Endothelial cell of umbilical vein (primary cell): Measurements from ENCODE around the gene WFIKKN2. TPM values are rescaled to one million over a fixed set of nuclear protein-coding genes. Genes with fewer than 3 reads are reported as not detected.

Experiments used
- BruUV-seq: library from RNA; stranded (reverse); fragments of 400-500 nt; replicated peaks from 2 replicates; lab custom pipeline; 2021; lab: Mats Ljungman, UMichigan
- CTCF ChIA-PET: fragments of 300-600, 350-600 bp; sonication (Branson Sonifier 250); formaldehyde crosslinking; loops from one replicate; lab custom pipeline; 2021; ENCODE audit warnings: antibody characterized with exemption, inconsistent platforms; lab: Charles Lee
- POLR2A ChIA-PET: fragments of 300-600, 350-600 bp; sonication (Branson Sonifier 250); formaldehyde crosslinking; loops from one replicate; lab custom pipeline; 2021; ENCODE audit warnings: antibody characterized with exemption, inconsistent platforms; lab: Charles Lee
- DNase-seq: peaks from one replicate; pipeline ENCODE4 v3.0.0-alpha.2; 2011; ENCODE audit warnings: low read depth, low spot score
- FAIRE-seq: peaks from 2 replicates; lab custom pipeline; 2011; peaks lifted over from hg19 to GRCh38; lab: Jason Lieb, UNC
- H2AFZ ChIP-seq: 2 replicates; pipeline ENCODE4 v1.6.0; 2012; ENCODE audit warnings: low read depth, low read length, control low read depth, inconsistent platforms
- H3K27ac ChIP-seq: 2 replicates; pipeline ENCODE4 v1.5.1; 2011; ENCODE audit warnings: low read depth, mild to moderate bottlenecking, control low read depth, low read length, moderate library complexity; ENCODE audit not compliant: insufficient read depth
- H3K27me3 ChIP-seq, 2 experiments: 2 replicates each; pipeline versions ENCODE4 v1.6.0 to v1.6.1; 2011; ENCODE audit warnings: low read length in 2 of 2, mixed read lengths in 1 of 2; ENCODE audit not compliant: control insufficient read depth in 2 of 2, insufficient read depth in 2 of 2
- H3K36me3 ChIP-seq, 2 experiments: 2 replicates in 1 of 2; 3 replicates in 1 of 2; pipeline ENCODE4 v1.5.1; 2011; ENCODE audit warnings: low read length in 2 of 2, mild to moderate bottlenecking in 1 of 2, moderate library complexity in 1 of 2; ENCODE audit not compliant: control insufficient read depth in 2 of 2, insufficient read depth in 2 of 2; ENCODE audit errors: extremely low read depth in 1 of 2
- H3K4me1 ChIP-seq: 3 replicates; pipeline ENCODE4 v1.5.1; 2011; ENCODE audit warnings: mild to moderate bottlenecking, low read length; ENCODE audit not compliant: control insufficient read depth, insufficient read depth; ENCODE audit errors: extremely low read depth
- H3K4me2 ChIP-seq: 2 replicates; pipeline ENCODE4 v1.6.1; 2011; ENCODE audit warnings: low read length, control low read depth, mixed read lengths; ENCODE audit not compliant: insufficient read depth
- H3K4me3 ChIP-seq, 3 experiments: fragments of 200-600 bp in 1 of 3; sonication (generic), shearing (Covaris generic) in 1 of 3; replicated peaks in 1 of 3; 2 replicates each; pipeline ENCODE4 v1.5.1; 2011 to 2016; ENCODE audit warnings: control low read depth in 3 of 3, low read length in 3 of 3, mild to moderate bottlenecking in 2 of 3, inconsistent platforms in 1 of 3, low read depth in 1 of 3, moderate library complexity in 1 of 3; ENCODE audit not compliant: insufficient read depth in 1 of 3
- H3K79me2 ChIP-seq: 2 replicates; pipeline ENCODE4 v1.6.0; 2012; ENCODE audit warnings: low read length, inconsistent platforms; ENCODE audit not compliant: control insufficient read depth, insufficient read depth
- H3K9ac ChIP-seq: replicated peaks from 2 replicates; pipeline ENCODE3; 2011; ENCODE audit warnings: low read length, control low read depth; ENCODE audit not compliant: insufficient read depth; ENCODE audit errors: extremely low read depth
- H3K9me1 ChIP-seq: replicated peaks from 3 replicates; pipeline ENCODE4 v1.6.0; 2011; ENCODE audit warnings: mild to moderate bottlenecking, low read length; ENCODE audit not compliant: control insufficient read depth, insufficient read depth; ENCODE audit errors: extremely low read depth
- H3K9me3 ChIP-seq: replicated peaks from 2 replicates; pipeline ENCODE4 v1.5.1; 2012; ENCODE audit warnings: low read length, inconsistent platforms; ENCODE audit not compliant: control insufficient read depth, insufficient read depth
- H4K20me1 ChIP-seq: replicated peaks from 2 replicates; pipeline ENCODE3; 2011; ENCODE audit warnings: mild to moderate bottlenecking, low read length; ENCODE audit not compliant: control insufficient read depth, insufficient read depth; ENCODE audit errors: extremely low read depth
- GATA2 ChIP-seq: IDR thresholded peaks from 2 replicates; pipeline ENCODE4 v1.7.0; 2011; ENCODE audit warnings: low read depth, mild to moderate bottlenecking, moderate library complexity, mixed read lengths, low read length; ENCODE audit not compliant: insufficient read length, insufficient read depth
- JUN ChIP-seq: IDR thresholded peaks from 2 replicates; pipeline ENCODE4 v1.6.1; 2011; ENCODE audit warnings: borderline replicate concordance, low read depth; ENCODE audit not compliant: insufficient read length, insufficient read depth
- POLR2A ChIP-seq: IDR thresholded peaks from 2 replicates; pipeline ENCODE4 v1.6.1; 2012; ENCODE audit warnings: low read depth, mild to moderate bottlenecking, control low read depth, low read length
- dilution Hi-C: fragments of 300-500 bp; cut with MboI; formaldehyde crosslinking; loops from one replicate; pipeline ENCODE4 v1.15.0; 2019; ENCODE audit warnings: low sequenced_read_pairs; ENCODE audit not compliant: extremely low pct_ligation_motif_present
- intact Hi-C: fragments of 100-400 bp; cut with micrococcal nuclease; formaldehyde crosslinking; loops from one replicate; pipeline ENCODE4 v1.10.0; 2022
- polyA plus RNA-seq, 4 experiments: library from polyadenylated mRNA; depleted of rRNA in 3 of 4; stranded (reverse) in 3 of 4; unstranded in 1 of 4; fragments of >200 nt; gene quantifications; 2 replicates each; pipeline versions ENCODE4 v1.2.1 to v1.2.3, GENCODE V29; 2011 to 2012; ENCODE audit warnings: missing spikeins in 1 of 4
- total RNA-seq: library from RNA; stranded (reverse); gene quantifications from 2 replicates; pipeline ENCODE4 v1.2.3, GENCODE V29; 2021

The WFIKKN2 gene
- total and polyA plus RNA-seq, 2 donors (not counting 3 experiments of a cell fraction or from before 2014, with no cell fraction given): 0.03 TPM; not detected in 1

DNA sequence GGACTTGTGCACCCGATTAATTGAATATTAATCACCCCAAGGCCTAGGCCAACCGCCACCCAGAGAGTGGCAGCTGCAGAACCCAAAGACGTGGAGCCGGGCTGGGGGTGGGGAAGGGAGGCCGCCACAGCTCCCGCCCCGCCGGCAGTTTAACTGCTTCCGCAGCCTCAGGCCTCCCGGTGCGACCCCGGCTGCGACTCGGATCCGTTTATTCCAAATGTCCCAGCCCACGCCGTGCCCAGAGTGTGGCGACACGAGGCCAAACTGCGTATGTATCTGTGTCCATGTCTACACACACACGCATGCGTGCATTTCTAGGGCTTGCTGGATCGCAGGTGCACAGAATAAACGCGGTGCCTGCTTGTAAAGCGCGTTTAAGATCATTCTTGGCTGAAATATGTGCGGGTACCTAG, 31.6 kb downstream of the WFIKKN2 start:
- Histone ChIP-seq H2AFZ (peak overlapping the region; percentile 77), H3K79me2 (peaks cover 4% of the 10 kb centered on the region), H3K4me2 (peak overlapping the region; percentile 38), H3K9me3 (no peaks in the 10 kb centered on the region), H3K27me3 (peaks cover 1 to 2% of the 10 kb centered on the region in 2 experiments), H3K4me1 (peaks cover 11% of the 10 kb centered on the region), H3K4me3 (peak overlapping the region; percentile 45 to 63 (median 48)), H3K9me1 (no peaks in the 10 kb centered on the region), H3K36me3 (peaks cover 2 to 5% of the 10 kb centered on the region in 2 experiments), H4K20me1 (no peaks in the 10 kb centered on the region), H3K27ac (peak overlapping the region; percentile 38), H3K9ac (peak overlapping the region; percentile 39)
- ChIA-PET CTCF (interaction anchor here (0.6 to 8.0 kb wide), 8 partner anchors 16 to 286 kb away, joined by 3 to 149 read pairs (median 4); partner anchors contain the start of gene NME1), POLR2A (interaction anchor here (0.8 to 2.9 kb wide), 10 partner anchors 13 to 286 kb away, joined by 3 to 67 read pairs (median 4); partner anchors contain the start of genes NME1 and SPAG9)
- dilution Hi-C loops: no loop called here
- FAIRE-seq (no peak), DNase-seq (no peak)
- no TSS peak for BruUV-seq
- intact Hi-C loops: loop anchor here (1.0 to 5.0 kb wide), 7 partner anchors 52 to 395 kb away; partner anchors contain the start of genes MBTD1, NME1, SPAG9 and UTP18
- TF ChIP-seq GATA2: no peak

DNA sequence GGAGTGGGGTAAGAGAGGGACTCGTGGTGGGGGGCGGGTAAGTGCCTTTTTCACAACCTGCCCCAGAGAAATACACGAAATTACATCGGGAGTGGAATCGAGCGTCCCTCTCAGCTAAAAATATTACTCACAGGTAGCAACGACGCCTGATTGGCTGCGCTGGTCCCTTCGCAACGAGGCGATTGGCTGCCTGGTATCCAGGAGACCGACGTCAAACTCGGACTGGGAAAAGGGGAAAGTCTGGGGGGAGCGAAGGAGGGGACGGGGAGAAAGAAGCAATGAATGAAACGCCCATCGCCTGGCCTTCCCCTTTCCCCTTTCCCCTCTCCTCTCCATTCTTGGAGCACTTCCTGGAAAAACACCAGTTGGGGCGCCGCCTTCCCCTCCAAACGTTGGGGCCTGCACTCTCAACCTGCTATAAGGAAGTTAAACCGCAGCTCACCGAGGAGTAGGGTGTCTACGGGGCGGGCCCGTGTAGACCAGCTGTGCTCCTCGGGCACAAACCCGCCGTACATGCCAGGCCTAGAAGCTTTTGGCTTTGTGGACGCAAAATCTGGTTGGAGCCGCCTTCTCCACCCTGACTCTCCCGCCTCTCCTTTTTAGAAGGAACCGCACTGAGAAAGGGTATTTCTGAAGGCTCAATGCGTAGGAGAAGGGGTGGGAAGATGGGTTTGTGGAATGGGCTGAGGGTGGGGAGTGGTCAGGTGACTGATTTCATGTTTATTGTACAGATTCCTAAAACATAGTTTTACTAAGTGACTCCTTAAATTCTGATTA, 32.2 kb downstream of the WFIKKN2 start:
- POLR2A ChIA-PET: interaction anchor here (2.3 to 2.9 kb wide), 3 partner anchors 13 to 253 kb away, joined by 10 to 67 read pairs (median 25); partner anchors contain the start of gene SPAG9
- Histone ChIP-seq H3K4me3 (peak overlapping the region; percentile 22 to 63 (median 45)), H3K9me3 (no peaks in the 10 kb centered on the region), H2AFZ (peak overlapping the region; percentile 87), H3K79me2 (peaks cover 4% of the 10 kb centered on the region), H3K4me1 (peaks cover 11% of the 10 kb centered on the region), H3K36me3 (peaks cover 2 to 5% of the 10 kb centered on the region in 2 experiments), H3K9ac (peak overlapping the region; percentile 58), H3K27me3 (peaks cover 2% of the 10 kb centered on the region in 2 experiments), H3K4me2 (peak overlapping the region; percentile 38), H3K9me1 (no peaks in the 10 kb centered on the region), H3K27ac (peak overlapping the region; percentile 38), H4K20me1 (no peaks in the 10 kb centered on the region)
- FAIRE-seq: peak; percentile 93
- CTCF ChIA-PET: interaction anchor here (0.6 to 8.0 kb wide), 5 partner anchors 16 to 286 kb away, joined by 3 to 149 read pairs (median 3); partner anchors contain the start of gene NME1
- TSS peak; percentile 58 for BruUV-seq
- DNase-seq: peak; percentile 97
- dilution Hi-C loops (no loop called here), intact Hi-C loops (loop anchor here (2.0 to 5.0 kb wide), 4 partner anchors 51 to 395 kb away; partner anchors contain the start of genes MBTD1, SPAG9 and UTP18)
- TF ChIP-seq POLR2A (peak; percentile 62), JUN (no peak)
